GM12875 (cell line): ENCODE measurements around the gene ATP13A5.

Experiments used
- H3K4me3 ChIP-seq: one replicate; pipeline ENCODE4 v1.5.1; 2011; ENCODE audit warnings: low read depth, low read length, control low read depth
- CTCF ChIP-seq: IDR thresholded peaks from 2 replicates; pipeline ENCODE4 v1.5.1; 2011; ENCODE audit warnings: low read depth, mild to moderate bottlenecking, control low read depth, inconsistent platforms, low read length, moderate library complexity, borderline replicate concordance; ENCODE audit not compliant: insufficient read depth

ATP13A5 gene

GRCh38 chr3:193375614-193376013, 2.9 kb downstream of the ATP13A5 start:
- H3K4me3 ChIP-seq = no peak overlapping the region
- TF ChIP-seq CTCF = no peak

GRCh38 chr3:193372783-193373182, 5.8 kb downstream of the ATP13A5 start:
- no peak overlapping the region for H3K4me3 ChIP-seq
- no peak for TF ChIP-seq CTCF

- no peak overlapping the region for H3K4me3 ChIP-seq
These were observed 10.7 kb downstream of the ATP13A5 start for GRCh38 chr3:193367868-193368267.

GRCh38 chr3:193357291-193357690, 21.3 kb downstream of the ATP13A5 start:
- H3K4me3 ChIP-seq = no peak overlapping the region
- TF ChIP-seq CTCF = no peak

More at GRCh38 chr3:193367868-193368267, 10.7 kb downstream of the ATP13A5 start:
- TF ChIP-seq CTCF = no peak

- no peak overlapping the region for H3K4me3 ChIP-seq
- no peak for TF ChIP-seq CTCF
These were observed 24.1 kb downstream of the ATP13A5 start for GRCh38 chr3:193354423-193354822.

- no peak for TF ChIP-seq CTCF
- no peak overlapping the region for H3K4me3 ChIP-seq
These were observed 27.8 kb downstream of the ATP13A5 start for GRCh38 chr3:193350744-193351143.

GRCh38 chr3:193348686-193349085, 29.9 kb downstream of the ATP13A5 start:
- no peak overlapping the region for H3K4me3 ChIP-seq
- TF ChIP-seq CTCF = no peak
